GM18505 (cell line): ENCODE measurements around the gene SLC25A17.

Source experiments
- ATAC-seq: cut with Tn5 transposase; IDR thresholded peaks from one replicate; pipeline ENCODE4 v1.9.1; 2021; ENCODE audit not compliant: unreplicated experiment
- POLR2A ChIP-seq: IDR thresholded peaks from 4 replicates; pipeline ENCODE4 v1.6.1; 2011; ENCODE audit warnings: borderline replicate concordance; ENCODE audit not compliant: insufficient read depth, insufficient read length; ENCODE audit errors: extremely low read depth

Gene SLC25A17

GRCh38 chr22:40758390-40758789, 60.8 kb downstream of the SLC25A17 start:
- no peak for TF ChIP-seq POLR2A
- no peak for ATAC-seq

GRCh38 chr22:40757071-40757470, 62.1 kb downstream of the SLC25A17 start:
- TF ChIP-seq POLR2A = no peak

DNA sequence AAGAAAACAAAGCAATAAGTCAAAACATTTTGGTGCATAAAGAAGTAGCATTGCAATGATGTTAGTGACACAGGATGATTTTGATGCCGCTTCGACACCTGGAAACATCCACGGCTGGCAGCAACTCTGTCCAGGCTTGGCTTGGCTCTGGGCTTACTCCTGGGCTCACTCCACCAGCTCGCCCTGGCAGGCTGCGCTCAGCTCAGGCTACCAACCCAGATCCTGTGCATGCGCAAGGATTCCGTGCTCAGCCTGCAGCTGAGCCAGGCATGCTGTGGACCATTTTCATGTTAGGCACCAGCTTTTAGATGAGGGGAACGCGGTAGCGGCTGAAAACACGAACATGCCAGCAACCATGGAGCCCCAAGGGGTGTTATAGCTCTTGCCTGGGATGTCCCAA, 66.0 kb downstream of the SLC25A17 start:
- TF ChIP-seq POLR2A = no peak
- no peak for ATAC-seq

More at GRCh38 chr22:40757071-40757470, 62.1 kb downstream of the SLC25A17 start:
- no peak for ATAC-seq

- ATAC-seq = no peak
- TF ChIP-seq POLR2A = no peak
These were observed 67.9 kb downstream of the SLC25A17 start for GRCh38 chr22:40751250-40751649.

GRCh38 chr22:40749829-40750228, 69.3 kb downstream of the SLC25A17 start:
- no peak for ATAC-seq
- TF ChIP-seq POLR2A = no peak

DNA sequence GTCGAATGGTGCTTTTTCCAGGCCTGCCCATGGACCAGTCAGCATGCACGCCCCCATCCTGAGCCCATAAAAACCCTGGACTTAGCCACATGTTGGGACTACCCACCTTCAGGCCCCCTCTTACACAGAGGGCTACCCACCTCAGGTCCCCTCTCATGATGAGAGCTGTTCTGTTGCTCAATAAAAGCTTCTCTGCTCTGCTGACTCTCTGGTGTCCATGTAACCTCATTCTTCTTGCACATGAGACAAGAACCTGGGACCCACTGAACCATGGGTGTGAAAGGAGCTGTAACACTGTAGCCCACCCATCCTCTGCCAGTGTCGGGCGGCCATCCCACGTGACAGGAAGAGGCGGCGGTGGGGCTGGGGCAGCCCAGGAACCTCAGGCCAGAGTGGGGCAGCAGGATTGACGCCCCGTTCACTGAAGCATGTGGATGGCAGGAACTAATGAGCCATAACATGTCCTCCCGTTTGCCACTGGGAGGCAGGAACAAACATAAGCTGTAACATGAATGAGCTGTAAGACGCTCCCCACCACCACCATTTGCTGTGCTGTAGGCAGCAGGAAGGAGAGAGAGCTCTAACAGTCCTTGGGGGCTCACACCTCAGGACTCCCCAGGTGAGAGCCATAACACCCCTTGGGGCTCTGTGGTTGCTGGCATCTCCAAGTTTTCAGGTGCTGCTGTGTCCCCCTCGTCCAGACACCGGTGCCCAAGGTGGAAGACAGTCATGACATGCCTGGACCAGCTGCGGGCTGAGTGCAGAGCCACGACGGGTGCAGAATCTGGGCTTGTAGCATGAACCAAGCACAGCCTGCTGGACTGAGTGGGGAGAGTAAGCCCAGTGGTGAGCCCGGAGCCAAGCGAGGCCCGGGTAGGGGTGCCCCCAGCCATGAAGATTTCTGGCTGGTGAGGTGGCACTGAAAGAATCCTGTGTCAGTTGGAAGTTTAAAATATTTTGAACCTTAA, 70.5 kb downstream of the SLC25A17 start:
- ATAC-seq = no peak
- TF ChIP-seq POLR2A = no peak

DNA sequence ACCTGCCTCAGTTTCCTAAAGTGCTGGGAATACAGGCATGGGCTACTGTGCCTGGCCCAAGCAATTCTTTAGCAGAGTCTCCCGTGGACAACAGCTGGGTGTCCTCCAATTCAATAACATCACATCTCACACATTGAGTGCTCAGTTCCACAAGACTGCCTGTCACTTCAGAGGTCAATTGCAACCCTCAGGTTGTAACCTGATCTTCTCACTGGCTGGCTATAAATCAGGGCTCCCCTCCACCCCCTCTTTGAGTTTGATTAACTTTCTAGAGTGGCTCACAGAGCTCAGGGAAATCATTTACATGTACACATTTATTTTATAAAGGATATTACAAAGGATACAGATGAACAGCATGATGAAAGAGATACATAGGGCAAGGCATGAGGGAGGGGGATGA, 71.8 kb downstream of the SLC25A17 start:
- no peak for TF ChIP-seq POLR2A
- ATAC-seq = no peak

DNA sequence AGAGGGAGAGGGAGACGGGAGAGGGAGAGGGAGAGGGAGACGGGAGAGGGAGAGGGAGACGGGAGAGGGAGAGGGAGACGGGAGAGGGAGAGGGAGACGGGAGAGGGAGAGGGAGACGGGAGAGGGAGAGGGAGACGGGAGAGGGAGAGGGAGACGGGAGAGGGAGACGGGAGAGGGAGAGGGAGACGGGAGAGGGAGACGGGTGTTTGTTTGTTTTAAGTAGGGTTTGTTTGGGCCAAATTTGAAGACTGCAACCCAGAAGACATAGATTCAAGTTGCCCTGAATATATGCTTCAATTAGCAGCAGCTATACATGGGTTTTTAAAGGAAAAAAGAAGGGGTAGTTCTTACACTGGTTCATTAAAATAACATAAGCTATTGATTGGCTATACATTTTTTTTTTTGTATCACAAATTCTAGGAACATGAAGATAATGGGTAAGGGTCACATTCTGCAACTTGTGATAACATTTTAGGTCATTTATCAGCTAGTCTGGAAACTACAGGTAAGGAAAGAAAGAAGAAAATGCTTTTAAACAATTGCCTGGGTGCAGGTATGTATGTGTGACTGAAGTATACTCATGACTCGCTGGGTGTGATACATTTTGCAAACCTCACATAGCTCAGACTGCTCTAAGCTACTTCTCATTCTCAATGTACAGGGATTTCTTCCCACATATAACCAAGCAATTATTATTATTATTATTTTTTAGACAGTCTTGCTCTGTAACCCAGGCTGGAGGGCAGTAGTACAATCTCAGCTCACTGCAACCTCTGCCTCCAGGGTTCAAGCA, 72.5 kb downstream of the SLC25A17 start:
- TF ChIP-seq POLR2A = no peak
- ATAC-seq = no peak

DNA sequence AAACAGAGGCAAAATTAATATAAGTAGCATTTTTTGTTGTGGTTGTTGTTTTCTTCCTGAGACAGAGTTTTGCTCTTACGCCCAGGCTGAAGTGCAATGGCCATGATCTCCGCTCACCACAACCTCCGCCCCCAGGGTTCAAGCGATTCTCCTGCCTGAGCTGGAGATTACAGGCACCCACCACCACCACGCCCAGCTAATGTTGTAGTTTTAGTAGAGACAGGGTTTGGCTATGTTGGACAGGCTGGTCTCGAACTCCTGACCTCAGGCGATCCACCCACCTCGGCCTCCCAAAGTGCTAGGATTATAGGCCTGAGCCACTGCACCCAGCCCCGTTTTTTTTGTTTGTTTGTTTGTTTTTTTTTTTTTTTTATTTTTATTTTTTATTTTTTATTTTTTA, 75.4 kb downstream of the SLC25A17 start:
- ATAC-seq = no peak
- TF ChIP-seq POLR2A = no peak

DNA sequence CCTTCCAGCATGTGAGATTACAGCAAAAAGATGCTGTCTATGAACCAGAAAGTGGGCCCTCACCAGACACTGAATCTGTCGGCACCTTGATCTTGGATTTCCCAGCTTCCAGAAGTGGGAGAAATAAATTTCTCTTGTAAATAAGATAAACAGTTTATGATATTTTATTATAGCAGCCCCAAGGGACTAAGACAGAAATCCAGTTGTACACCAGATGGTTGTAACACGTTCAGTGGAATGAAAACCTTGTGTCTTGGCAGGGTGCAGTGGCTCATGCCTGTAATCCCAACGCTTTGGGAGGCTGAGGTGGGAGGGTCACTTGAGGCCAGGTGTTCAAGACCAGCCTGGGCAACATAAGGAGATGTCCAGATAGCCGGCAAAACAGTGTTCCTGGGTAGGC, 78.0 kb downstream of the SLC25A17 start:
- TF ChIP-seq POLR2A = no peak
- ATAC-seq = no peak

GRCh38 chr22:40739721-40740120, 79.4 kb downstream of the SLC25A17 start:
- ATAC-seq = no peak

DNA sequence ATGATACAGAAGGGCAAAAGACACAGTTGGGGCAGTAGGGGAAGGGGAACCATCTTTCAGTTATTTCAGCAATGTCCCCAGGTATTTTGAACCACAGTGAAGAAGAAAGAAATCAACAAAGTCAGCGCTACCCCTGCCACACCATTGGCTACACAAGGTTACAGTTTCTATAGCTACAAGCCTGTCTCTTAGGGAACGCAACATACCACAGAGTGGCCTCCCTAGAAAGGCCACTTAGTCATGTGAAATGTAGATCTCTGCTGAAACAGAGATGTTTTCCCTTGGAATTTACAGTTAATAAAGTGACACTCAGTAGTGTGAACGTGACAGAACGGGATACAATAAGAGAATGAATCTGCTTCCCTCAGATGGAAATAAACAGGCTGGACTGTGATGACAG, 85.2 kb downstream of the SLC25A17 start:
- TF ChIP-seq POLR2A = no peak
- ATAC-seq = no peak

More at GRCh38 chr22:40739721-40740120, 79.4 kb downstream of the SLC25A17 start:
- no peak for TF ChIP-seq POLR2A

GRCh38 chr22:40732999-40733292, 86.2 kb downstream of the SLC25A17 start:
- no peak for TF ChIP-seq POLR2A
- ATAC-seq = no peak

DNA sequence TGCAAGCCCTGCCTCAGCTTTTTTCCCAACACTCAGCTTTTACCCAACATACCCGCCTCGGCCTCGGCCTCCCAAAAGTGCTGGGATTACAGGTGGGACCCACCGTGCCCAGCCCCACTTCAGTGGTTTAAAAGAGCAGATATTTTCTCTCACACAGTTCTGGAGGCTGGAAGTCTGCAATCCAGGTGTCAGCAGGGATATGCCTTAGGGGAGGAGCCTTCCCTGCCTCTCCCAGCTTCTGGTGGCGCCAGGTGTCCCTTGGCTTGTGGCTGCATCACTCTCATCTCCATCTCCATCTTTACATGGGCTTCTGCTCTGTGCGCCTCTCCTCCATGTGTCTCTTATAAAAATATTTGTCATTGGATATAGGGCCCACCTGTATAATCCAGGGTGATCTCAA, 89.9 kb downstream of the SLC25A17 start:
- no peak for ATAC-seq
- TF ChIP-seq POLR2A = no peak
